OCI-LY3 (cell line): ENCODE measurements around the gene SULT4A1.

Experiments
- EZH2phosphoT487 ChIP-seq: fragments of 200-600 bp; shearing (Covaris generic); IDR thresholded peaks from 2 replicates; pipeline ENCODE4 v1.6.1; 2018; ENCODE audit warnings: antibody characterized with exemption, mixed run types, low read depth
- TF ChIP-seq, protein P1 (sequence below): fragments of 200-600, 300-600 bp; sonication (generic); IDR thresholded peaks from 2 replicates; pipeline ENCODE4 v1.5.1; 2014; ENCODE audit warnings: antibody characterized with exemption, low read length, low read depth

DNA sequence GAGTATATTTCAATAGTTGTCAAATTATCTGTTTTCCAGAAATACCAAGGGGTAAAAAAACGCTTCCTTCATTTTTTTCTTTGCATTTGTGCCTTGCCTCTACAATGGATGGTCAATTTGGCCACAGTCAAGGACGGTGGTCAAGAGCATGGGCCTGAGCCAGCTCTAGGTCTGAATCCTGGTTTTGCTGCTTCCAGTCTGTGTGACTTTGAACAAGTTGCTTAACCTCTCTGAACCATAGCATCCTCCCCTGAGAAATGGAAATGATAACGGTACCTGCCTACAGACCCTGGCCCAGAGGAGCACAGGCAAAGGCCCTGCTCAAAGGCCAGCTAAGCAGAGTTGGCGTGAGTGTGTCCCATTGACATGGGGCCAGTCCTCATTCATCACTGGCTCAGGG is 26.4 kb upstream of the SULT4A1 start:
- TF ChIP-seq, protein P1, sequence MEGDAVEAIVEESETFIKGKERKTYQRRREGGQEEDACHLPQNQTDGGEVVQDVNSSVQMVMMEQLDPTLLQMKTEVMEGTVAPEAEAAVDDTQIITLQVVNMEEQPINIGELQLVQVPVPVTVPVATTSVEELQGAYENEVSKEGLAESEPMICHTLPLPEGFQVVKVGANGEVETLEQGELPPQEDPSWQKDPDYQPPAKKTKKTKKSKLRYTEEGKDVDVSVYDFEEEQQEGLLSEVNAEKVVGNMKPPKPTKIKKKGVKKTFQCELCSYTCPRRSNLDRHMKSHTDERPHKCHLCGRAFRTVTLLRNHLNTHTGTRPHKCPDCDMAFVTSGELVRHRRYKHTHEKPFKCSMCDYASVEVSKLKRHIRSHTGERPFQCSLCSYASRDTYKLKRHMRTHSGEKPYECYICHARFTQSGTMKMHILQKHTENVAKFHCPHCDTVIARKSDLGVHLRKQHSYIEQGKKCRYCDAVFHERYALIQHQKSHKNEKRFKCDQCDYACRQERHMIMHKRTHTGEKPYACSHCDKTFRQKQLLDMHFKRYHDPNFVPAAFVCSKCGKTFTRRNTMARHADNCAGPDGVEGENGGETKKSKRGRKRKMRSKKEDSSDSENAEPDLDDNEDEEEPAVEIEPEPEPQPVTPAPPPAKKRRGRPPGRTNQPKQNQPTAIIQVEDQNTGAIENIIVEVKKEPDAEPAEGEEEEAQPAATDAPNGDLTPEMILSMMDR = no peak
- TF ChIP-seq EZH2phosphoT487 = no peak
